ENCODE data around the gene OR3A3.
"Not testable (repeated sequence)": the region's sequence is repeated elsewhere in the genome, so short reads cannot be mapped to it uniquely, and the experiment has no call there.

Gene OR3A3

DNA sequence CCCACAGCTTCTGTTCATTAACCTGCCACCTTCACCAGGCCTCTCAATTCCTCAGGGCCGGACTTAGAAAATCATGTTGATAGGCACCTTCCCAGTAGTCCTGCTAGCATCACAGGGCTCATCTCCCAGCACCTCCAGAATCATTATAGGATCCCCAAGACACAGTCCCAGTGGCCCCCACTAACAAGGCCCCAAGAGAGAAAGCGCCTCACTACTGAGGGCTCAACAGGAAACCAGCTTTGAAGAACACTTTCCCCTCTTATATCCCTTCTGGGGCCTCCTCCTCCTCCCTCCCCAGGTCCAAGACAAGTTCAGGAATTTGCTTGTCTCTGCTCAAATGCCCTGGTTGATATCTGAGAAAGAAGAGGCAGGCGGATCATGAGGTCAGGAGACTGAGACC, at the start of gene OR3A3:
OR3A3 (plus strand) TSS at position 301 of the 400 bp plus-strand sequence.
- Histone ChIP-seq H3K4me3 (no peak within 1 kb of the TSS), H3K27ac (no peak within 1 kb of the TSS)

DNA sequence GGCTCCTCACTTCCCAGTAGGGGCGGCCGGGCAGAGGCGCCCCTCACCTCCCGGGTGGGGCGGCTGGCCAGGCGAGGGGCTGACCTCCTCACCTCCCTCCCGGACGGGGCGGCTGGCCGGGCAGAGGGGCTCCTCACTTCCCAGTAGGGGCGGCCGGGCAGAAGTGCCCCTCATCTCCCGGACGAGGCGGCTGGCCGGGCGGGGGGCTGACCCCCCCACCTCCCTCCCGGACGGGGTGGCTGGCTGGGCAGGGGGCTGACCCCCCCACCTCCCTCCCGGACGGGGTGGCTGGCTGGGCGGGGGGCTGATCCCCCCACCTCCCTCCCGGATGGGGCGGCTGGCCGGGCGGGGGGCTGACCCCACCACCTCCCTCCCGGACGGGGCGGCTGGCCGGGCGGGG, 40.0 kb upstream of the OR3A3 start:
- H3K27ac ChIP-seq, H3K4me3 ChIP-seq: not testable (repeated sequence)

DNA sequence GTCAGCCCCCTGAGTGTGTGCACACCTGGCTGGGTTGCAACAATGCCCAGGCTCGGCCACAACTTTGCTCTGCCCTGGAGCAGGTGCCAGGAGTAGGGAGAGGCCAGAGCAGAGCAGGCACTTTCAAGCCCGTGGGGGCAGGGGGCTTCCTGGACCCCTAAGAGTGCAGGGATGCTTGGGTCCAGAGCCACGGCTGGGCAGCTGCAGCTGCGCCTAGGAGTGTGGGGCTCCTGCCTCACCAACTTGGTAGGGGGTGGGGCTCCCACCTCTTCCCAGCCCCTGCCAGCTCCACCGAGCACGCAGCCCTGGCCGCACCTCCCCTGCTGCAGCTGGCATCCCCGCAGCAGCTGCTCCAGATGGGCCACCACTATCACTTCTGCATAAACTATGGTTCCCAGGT, 32.8 kb upstream of the OR3A3 start:
- Histone ChIP-seq H3K4me3 (no peak overlapping the region), H3K27ac (no peak overlapping the region)

- Histone ChIP-seq H3K27ac (no peak overlapping the region), H3K4me3 (no peak overlapping the region)
These were observed 29.2 kb upstream of the OR3A3 start for GRCh38 chr17:3381957-3382356.

DNA sequence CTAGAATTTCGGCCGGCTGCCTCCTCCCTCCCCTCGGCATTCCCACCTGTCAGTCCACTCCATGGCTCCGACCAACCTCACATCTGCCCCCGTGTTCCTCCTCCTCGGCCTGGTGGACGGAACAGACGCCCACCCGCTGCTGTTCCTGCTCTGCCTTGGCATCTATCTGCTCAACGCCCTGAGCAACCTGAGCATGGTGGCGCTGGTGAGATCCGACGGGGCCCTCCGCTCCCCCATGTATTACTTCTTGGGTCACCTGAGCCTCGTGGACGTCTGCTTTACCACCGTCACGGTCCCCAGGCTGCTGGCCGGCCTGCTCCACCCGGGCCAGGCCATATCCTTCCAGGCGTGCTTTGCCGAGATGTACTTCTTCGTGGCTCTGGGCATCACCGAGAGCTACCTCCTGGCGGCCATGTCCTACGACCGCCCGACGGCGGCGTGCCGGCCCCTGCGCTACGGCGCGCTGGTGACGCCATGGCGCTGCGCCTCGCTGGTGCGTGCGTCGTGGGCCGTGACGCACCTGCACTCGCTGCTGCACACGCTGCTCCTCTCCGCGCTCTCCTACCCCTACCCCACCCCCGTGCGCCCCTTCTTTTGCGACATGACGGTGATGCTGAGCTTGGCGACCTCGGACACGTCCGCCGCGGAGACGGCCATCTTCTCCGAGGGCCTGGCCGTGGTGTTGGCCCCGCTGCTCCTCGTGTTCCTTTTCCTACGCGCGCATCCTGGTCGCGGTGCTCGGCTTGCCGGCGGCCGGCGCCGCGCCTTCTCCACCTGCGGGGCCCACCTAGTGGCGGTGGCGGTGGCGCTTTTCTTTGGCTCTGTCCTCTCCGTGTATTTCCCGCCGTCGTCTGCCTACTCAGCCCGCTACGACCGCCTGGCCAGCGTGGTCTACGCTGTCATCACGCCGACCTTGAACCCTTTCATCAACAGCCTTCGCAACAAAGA, 25.0 kb upstream of the OR3A3 start, which contains the start of gene OR3A2:
OR3A2 (minus strand) TSS at position 440 of the 948 bp plus-strand sequence.
- peak within 1 kb of the TSS in 1 of 7 experiments; percentile 21 for H3K4me3 ChIP-seq

DNA sequence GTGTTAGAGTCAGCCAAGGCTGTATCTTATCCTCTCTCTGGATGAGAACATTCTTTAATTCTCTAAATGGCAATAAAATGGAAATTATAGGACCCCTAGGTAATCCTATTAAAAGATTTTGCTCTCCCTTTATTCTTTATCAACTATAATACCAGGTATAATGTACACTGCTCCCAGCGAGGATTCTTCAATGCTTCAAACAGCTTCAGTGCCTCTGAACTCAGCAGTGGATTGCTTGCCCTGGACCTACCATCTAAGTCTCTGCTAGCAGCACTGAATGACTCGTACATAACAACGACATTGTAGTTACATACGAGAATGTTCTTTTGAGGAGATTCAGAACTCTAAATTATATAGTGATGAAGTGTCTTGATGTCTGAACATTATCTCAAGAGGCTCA, 21.4 kb upstream of the OR3A3 start:
- Histone ChIP-seq H3K27ac (no peak overlapping the region), H3K4me3 (no peak overlapping the region)

More for the DNA sequence above, 25.0 kb upstream of the OR3A3 start, which contains the start of gene OR3A2:
- H3K27ac ChIP-seq, result no peak within 1 kb of the TSS

- H3K4me3 ChIP-seq, H3K27ac ChIP-seq: not testable (repeated sequence)
These were observed 13.4 kb upstream of the OR3A3 start for GRCh38 chr17:3397801-3398200.

GRCh38 chr17:3398310-3398709, 12.9 kb upstream of the OR3A3 start, which contains the start of gene OR1E1:
OR1E1 (minus strand) TSS chr17:3398410; CDS start chr17:3398410, 0 bp downstream.
- Histone ChIP-seq H3K27ac (no peak within 1 kb of the TSS), H3K4me3 (no peak within 1 kb of the TSS)

DNA sequence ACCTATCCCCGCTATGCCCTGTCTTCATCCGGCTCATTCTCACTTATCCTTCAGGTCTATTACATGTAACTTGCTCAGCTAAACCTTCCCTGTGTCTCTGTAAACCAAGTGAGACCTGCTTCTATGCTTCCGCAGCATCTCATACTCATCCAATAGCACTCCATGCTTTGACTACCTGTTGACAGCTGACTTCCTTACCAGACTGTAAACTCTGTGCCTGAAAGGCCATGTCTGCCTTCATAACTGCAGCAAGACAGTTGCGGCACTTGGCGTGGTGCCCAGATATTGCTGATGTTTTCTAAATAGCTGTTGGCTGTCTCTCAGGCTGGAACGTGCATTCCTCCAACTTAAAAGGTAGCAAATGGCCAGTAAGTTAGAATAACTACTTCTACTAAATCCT, 11.1 kb upstream of the OR3A3 start:
- no peak overlapping the region for H3K27ac ChIP-seq
- no peak overlapping the region for H3K4me3 ChIP-seq

GRCh38 chr17:3401786-3402185, 9.4 kb upstream of the OR3A3 start:
- Histone ChIP-seq H3K27ac (no peak overlapping the region), H3K4me3 (no peak overlapping the region)

DNA sequence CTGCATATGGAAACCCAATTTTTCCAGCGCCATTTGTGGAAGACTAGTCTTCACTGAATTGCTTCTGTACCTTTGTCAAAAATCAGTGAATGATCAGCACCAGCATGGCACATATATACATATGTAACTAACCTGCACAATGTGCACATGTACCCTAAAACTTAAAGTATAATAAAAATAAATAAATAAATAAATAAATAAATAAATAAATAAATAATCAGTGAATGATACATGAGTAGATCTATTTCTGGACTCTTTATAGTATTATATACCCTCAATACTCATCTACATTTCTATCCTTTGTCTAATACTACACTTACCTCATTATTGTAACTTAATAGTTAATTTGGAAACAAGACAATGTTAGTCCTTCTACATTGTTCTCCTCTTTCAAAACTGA, 7.3 kb upstream of the OR3A3 start:
- H3K4me3 ChIP-seq, H3K27ac ChIP-seq: not testable (repeated sequence)

- H3K4me3 ChIP-seq, H3K27ac ChIP-seq: not testable (repeated sequence)
These were observed 1.0 kb downstream of the OR3A3 start for GRCh38 chr17:3412216-3412615.

DNA sequence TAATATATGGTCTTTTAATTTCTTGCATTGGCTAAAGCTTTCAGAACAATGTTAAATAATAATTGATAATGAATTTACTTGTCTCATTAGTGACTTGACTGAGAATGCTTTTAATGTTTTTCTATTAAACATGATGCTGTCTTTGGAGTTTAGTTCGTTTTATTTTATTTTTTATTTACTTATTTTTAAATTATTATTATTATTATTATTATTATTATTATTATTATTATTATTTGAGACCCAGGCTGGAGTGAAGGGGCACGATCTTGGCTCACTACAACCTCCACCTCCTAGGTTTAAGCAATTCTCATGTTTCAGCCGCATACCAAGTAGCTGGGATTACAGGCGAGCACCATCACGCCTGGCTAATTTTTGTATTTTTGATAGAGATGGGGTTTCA, 4.4 kb downstream of the OR3A3 start:
- Histone ChIP-seq H3K4me3 (no peak overlapping the region), H3K27ac (no peak overlapping the region)

DNA sequence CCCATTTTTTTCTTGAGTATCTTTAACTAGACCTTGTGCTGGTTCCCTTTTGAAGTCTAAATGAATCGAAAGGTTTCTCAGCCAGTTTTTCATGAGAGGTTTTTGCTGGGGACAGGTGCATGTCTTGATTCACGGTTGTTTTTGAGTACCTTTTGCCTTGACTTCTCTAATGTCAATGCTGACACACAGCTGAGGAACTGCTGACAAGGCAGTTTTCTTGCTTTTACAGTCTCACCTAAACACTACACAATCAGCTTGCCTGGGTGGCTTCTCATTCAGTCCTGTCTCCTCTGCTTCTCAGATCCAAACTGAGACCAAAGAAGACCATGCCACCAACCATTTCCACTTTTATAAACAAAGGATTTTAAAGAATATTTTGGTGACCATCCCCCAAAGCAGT, 7.1 kb downstream of the OR3A3 start:
- H3K27ac ChIP-seq, result no peak overlapping the region
- H3K4me3 ChIP-seq, result no peak overlapping the region

DNA sequence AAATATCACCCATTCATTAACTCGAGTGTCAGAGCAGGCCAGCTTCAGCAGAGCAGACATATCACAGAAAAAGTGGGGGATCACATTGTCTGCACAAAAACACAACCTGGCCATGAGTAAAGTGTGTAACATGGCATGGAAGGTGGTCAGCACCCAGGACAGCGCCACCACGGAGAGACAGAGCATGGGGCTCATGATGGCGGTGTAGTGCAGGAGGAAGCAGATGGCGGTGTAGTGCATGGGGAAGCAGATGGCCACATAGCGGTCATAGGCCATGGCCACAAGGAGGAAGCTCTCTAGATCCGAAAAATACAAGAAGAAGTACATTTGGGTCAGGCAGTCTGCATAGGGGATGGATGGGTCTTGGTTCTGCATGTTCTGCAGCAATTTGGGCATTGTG, 22.0 kb downstream of the OR3A3 start:
- not testable (repeated sequence) for H3K4me3 ChIP-seq, H3K27ac ChIP-seq

DNA sequence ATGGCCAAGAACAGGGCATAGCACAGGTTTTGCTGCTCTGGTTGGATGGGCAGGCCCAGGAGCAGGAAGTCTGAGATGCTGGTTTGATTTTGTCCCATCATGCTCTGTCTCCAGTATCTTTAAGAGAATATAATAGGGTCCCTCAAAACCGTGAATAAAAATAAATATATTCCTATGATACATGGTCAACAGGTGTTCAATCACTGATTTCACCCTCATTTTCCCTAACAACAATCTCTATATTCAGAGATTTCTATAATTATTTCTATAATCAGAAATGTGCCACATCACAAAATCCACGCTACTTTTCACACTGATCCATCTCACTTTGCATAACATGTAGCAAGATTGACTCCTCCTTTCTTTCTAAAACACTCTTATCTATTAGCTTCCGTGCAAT, 22.6 kb downstream of the OR3A3 start, which contains the start of gene OR1E2:
OR1E2 (minus strand) TSS at position 101 of the 400 bp plus-strand sequence; CDS start at position 101, 0 bp downstream.
- no peak within 1 kb of the TSS for H3K4me3 ChIP-seq
- H3K27ac ChIP-seq, result no peak within 1 kb of the TSS

DNA sequence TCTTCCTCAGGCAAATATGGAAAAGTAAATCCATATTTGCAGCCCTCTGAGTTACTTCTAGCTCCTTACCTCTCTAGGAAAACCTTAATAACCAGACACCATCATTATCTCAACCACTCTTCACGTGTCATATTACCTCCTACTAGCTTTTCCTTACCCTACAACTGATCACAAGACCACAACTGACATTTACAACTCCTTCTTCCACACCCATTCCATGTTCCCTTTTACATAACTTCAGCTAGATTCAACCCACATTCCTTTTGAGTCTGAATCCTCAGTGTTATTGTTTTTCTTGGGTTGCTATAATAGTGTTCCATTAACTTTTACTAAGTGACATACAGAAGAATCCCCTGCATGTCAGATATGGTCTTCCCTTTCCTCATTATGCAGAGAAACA, 27.2 kb downstream of the OR3A3 start:
- Histone ChIP-seq H3K27ac (no peak overlapping the region), H3K4me3 (no peak overlapping the region)

DNA sequence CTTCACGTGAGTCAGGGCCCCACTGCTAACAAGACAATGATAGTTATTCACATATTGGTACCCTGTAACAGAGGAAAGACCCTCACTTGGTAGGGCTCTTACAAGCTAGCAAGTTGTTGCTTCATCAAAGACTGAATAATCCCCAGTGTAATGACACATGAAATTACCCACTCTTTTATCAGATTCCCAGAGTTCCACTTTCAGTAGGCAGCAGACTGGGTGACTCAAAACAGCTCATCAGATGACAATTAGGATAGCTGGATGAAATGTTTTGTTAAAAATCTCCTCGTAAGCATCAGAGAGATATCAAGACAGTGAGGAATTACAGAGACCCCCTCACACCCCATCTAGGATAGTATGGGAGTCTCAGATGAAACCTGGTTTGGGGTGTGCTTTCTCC, 29.3 kb downstream of the OR3A3 start:
- H3K27ac ChIP-seq, result no peak overlapping the region
- H3K4me3 ChIP-seq, result no peak overlapping the region

GRCh38 chr17:3447625-3448024, 36.5 kb downstream of the OR3A3 start:
- no peak overlapping the region for H3K4me3 ChIP-seq
- H3K27ac ChIP-seq, result no peak overlapping the region

GRCh38 chr17:3448059-3448665, 37.0 kb downstream of the OR3A3 start:
- Histone ChIP-seq H3K27ac (no peak overlapping the region), H3K4me3 (no peak overlapping the region)

GRCh38 chr17:3466355-3466754, 55.2 kb downstream of the OR3A3 start:
- H3K4me3 ChIP-seq, H3K27ac ChIP-seq: not testable (repeated sequence)

Measured in skin epidermis (tissue), 12 donors.